Parathyroid adenoma (tissue), 2 donors: ENCODE data around the gene RPS6KC1.

Source experiments
- H2AFZ ChIP-seq: fragments of 300-600 bp; sonication (generic); one replicate; pipeline ENCODE4 v1.7.0; 2017; ENCODE audit warnings: antibody characterized with exemption, mild to moderate bottlenecking
- H3K27ac ChIP-seq: fragments of 300-600 bp; sonication (generic); one replicate; pipeline ENCODE4 v1.7.0; 2017
- H3K27me3 ChIP-seq: fragments of 300-600 bp; sonication (generic); one replicate; pipeline ENCODE4 v1.7.0; 2017; ENCODE audit warnings: low read length; ENCODE audit not compliant: control insufficient read depth, insufficient read depth
- H3K36me3 ChIP-seq: fragments of 300-600 bp; sonication (generic); one replicate; pipeline ENCODE4 v1.7.0; 2017; ENCODE audit warnings: low read length; ENCODE audit not compliant: control insufficient read depth, insufficient read depth
- H3K4me1 ChIP-seq: fragments of 300-600 bp; sonication (generic); one replicate; pipeline ENCODE4 v1.7.0; 2017; ENCODE audit warnings: control low read depth
- H3K4me2 ChIP-seq: fragments of 300-600 bp; sonication (generic); one replicate; pipeline ENCODE4 v1.7.0; 2017; ENCODE audit warnings: low read length
- H3K4me3 ChIP-seq: fragments of 300-600 bp; sonication (generic); one replicate; pipeline ENCODE4 v1.7.0; 2017; ENCODE audit warnings: low read depth, low read length
- H3K79me2 ChIP-seq: fragments of 300-600 bp; sonication (generic); one replicate; pipeline ENCODE4 v1.7.0; 2017; ENCODE audit warnings: control low read depth
- H3K9ac ChIP-seq: fragments of 300-600 bp; sonication (generic); one replicate; pipeline ENCODE4 v1.7.0; 2017; ENCODE audit warnings: mild to moderate bottlenecking
- H3K9me3 ChIP-seq: fragments of 300-600 bp; sonication (generic); one replicate; pipeline ENCODE4 v1.7.0; 2017; ENCODE audit warnings: low read length; ENCODE audit not compliant: control insufficient read depth
- TF ChIP-seq, protein P1 (sequence below): fragments of 300-600 bp; sonication (generic); IDR thresholded peaks from one replicate; pipeline ENCODE4 v1.7.0; 2017; ENCODE audit warnings: antibody characterized with exemption, mild to moderate bottlenecking
- donor health status: primary hyperparathyroidism.

The RPS6KC1 gene

GRCh38 chr1:213049232-213049631 is 1.8 kb upstream of the RPS6KC1 start:
- H3K79me2 ChIP-seq = peaks cover 2% of the 10 kb centered on the region
- no peak overlapping the region for H3K9ac ChIP-seq
- no peak overlapping the region for H2AFZ ChIP-seq
- no peaks in the 10 kb centered on the region for H3K36me3 ChIP-seq
- no peaks in the 10 kb centered on the region for H3K27me3 ChIP-seq
- no peak overlapping the region for H3K4me2 ChIP-seq
- no peak overlapping the region for H3K4me3 ChIP-seq
- TF ChIP-seq, protein P1, sequence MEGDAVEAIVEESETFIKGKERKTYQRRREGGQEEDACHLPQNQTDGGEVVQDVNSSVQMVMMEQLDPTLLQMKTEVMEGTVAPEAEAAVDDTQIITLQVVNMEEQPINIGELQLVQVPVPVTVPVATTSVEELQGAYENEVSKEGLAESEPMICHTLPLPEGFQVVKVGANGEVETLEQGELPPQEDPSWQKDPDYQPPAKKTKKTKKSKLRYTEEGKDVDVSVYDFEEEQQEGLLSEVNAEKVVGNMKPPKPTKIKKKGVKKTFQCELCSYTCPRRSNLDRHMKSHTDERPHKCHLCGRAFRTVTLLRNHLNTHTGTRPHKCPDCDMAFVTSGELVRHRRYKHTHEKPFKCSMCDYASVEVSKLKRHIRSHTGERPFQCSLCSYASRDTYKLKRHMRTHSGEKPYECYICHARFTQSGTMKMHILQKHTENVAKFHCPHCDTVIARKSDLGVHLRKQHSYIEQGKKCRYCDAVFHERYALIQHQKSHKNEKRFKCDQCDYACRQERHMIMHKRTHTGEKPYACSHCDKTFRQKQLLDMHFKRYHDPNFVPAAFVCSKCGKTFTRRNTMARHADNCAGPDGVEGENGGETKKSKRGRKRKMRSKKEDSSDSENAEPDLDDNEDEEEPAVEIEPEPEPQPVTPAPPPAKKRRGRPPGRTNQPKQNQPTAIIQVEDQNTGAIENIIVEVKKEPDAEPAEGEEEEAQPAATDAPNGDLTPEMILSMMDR = no peak
- H3K4me1 ChIP-seq = no peaks in the 10 kb centered on the region
- H3K9me3 ChIP-seq = no peaks in the 10 kb centered on the region
- no peak overlapping the region for H3K27ac ChIP-seq

- peak overlapping the region; percentile 57 for H3K27ac ChIP-seq
- peak overlapping the region; percentile 74 for H3K4me2 ChIP-seq
- H3K27me3 ChIP-seq = no peaks in the 10 kb centered on the region
- no peaks in the 10 kb centered on the region for H3K9me3 ChIP-seq
- H3K36me3 ChIP-seq = no peaks in the 10 kb centered on the region
- H2AFZ ChIP-seq = peak overlapping the region; percentile 97
- TF ChIP-seq, protein P1 = no peak
- peaks cover 2% of the 10 kb centered on the region for H3K79me2 ChIP-seq
- no peak overlapping the region for H3K9ac ChIP-seq
- peak overlapping the region; percentile 85 for H3K4me3 ChIP-seq
- no peaks in the 10 kb centered on the region for H3K4me1 ChIP-seq
Observed at GRCh38 chr1:213050745-213051126, 305 bp upstream of the RPS6KC1 start.

GRCh38 chr1:213051881-213052202 is 801 bp downstream of the RPS6KC1 start:
- Histone ChIP-seq H3K9ac (no peak overlapping the region), H3K4me2 (peak overlapping the region; percentile 74), H3K9me3 (no peaks in the 10 kb centered on the region), H3K4me1 (no peaks in the 10 kb centered on the region), H2AFZ (no peak overlapping the region), H3K27me3 (no peaks in the 10 kb centered on the region), H3K36me3 (no peaks in the 10 kb centered on the region), H3K27ac (no peak overlapping the region), H3K79me2 (peaks cover 2% of the 10 kb centered on the region), H3K4me3 (peak overlapping the region; percentile 85)
- TF ChIP-seq, protein P1 = no peak

- Histone ChIP-seq H2AFZ (no peak overlapping the region), H3K27ac (no peak overlapping the region), H3K4me1 (no peaks in the 10 kb centered on the region), H3K79me2 (peaks cover 2% of the 10 kb centered on the region), H3K9ac (no peak overlapping the region), H3K9me3 (no peaks in the 10 kb centered on the region), H3K4me2 (no peak overlapping the region), H3K4me3 (no peak overlapping the region), H3K36me3 (no peaks in the 10 kb centered on the region), H3K27me3 (no peaks in the 10 kb centered on the region)
- TF ChIP-seq, protein P1 = no peak
Observed at GRCh38 chr1:213053455-213053854, 2.4 kb downstream of the RPS6KC1 start.

- Histone ChIP-seq H3K36me3 (no peaks in the 10 kb centered on the region), H3K4me1 (no peaks in the 10 kb centered on the region), H3K27ac (no peak overlapping the region), H3K79me2 (peaks cover 2% of the 10 kb centered on the region), H3K9me3 (no peaks in the 10 kb centered on the region), H3K4me3 (no peak overlapping the region), H3K27me3 (no peaks in the 10 kb centered on the region), H3K4me2 (no peak overlapping the region), H3K9ac (no peak overlapping the region), H2AFZ (no peak overlapping the region)
- TF ChIP-seq, protein P1 = no peak
Observed at GRCh38 chr1:213054142-213054541, 3.1 kb downstream of the RPS6KC1 start.
